ENCODE measurements around the gene GLI3.

Gene GLI3

DNA sequence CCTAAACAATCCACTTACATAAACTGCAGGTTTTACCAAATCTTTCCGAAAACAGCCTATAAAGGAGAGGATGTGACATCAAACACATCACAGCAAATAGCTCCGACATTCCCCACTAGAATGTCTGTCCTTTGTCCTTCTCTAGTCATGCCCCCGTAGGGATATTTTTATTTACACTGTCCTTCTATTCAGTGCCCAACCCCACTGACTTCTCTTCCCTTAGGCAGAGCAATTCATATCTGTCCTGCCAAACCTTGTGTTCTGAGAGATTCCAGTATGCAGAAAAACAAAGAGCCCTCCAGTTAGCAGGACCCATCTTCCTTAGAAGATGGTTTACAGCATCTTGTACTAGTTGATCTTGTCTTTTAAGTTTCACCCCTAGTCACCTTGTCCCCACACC lies 5.4 kb upstream of the GLI3 start:
- peaks cover 58% of the 10 kb centered on the region for H3K27me3 Mint-ChIP-seq
- no peak overlapping the region for H3K27ac Mint-ChIP-seq
- peaks cover 0 to 5% of the 10 kb centered on the region in 2 donors for H3K9me3 Mint-ChIP-seq
- H3K4me1 Mint-ChIP-seq = peaks cover 7% of the 10 kb centered on the region
- no peak for ATAC-seq
- no peak for DNase-seq
- H3K4me3 Mint-ChIP-seq = no peak overlapping the region

DNA sequence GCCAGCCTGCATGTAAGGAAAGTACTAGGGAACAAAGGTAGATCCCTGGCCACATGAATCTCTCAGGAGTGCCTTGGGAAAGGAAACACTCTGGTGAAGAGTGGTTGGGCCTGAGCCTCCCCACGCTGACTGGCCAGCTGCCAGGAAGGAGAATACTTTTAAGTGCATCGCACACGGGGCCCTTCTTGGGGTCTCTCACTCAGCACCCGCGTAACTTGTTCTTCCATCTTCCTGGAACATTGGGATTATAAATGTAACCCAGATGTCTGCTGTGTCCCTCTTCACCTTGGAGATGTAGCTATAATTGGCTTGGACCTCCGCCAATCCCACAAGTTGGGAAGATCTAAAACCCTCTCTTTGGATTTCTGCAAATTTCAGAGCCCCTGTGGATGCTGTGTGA lies 4.4 kb upstream of the GLI3 start:
- no peak overlapping the region for H3K4me3 Mint-ChIP-seq
- ATAC-seq (no peak), DNase-seq (no peak)
- peaks cover 9% of the 10 kb centered on the region for H3K4me1 Mint-ChIP-seq
- no peak overlapping the region for H3K27ac Mint-ChIP-seq
- peaks cover 0 to 5% of the 10 kb centered on the region in 2 donors for H3K9me3 Mint-ChIP-seq
- peaks cover 63% of the 10 kb centered on the region for H3K27me3 Mint-ChIP-seq

DNA sequence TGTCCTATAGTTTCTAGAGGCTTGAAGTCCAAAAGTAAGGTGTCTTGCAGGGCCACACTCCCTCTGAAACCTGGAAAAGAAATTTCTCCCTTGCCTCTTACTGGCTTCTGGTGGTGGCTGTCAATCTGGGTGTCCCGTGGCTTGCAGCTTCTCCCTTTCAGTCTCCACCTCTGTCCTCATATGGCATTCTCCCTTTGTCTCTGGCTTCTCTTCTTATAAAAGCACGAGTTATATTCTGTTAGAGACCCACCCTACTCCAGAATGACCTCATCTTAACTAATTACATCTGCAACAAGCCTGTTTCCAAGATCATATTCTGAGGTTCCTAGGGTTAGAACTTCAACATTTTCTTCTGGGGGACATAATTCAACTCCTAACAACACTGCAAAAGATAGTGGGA lies 3.4 kb upstream of the GLI3 start:
- H3K4me3 Mint-ChIP-seq = no peak overlapping the region
- no peak overlapping the region for H3K27ac Mint-ChIP-seq
- H3K9me3 Mint-ChIP-seq = peaks cover 0 to 5% of the 10 kb centered on the region in 2 donors
- DNase-seq (no peak), ATAC-seq (no peak)
- H3K27me3 Mint-ChIP-seq = peaks cover 73% of the 10 kb centered on the region
- H3K4me1 Mint-ChIP-seq = peaks cover 18% of the 10 kb centered on the region

DNA sequence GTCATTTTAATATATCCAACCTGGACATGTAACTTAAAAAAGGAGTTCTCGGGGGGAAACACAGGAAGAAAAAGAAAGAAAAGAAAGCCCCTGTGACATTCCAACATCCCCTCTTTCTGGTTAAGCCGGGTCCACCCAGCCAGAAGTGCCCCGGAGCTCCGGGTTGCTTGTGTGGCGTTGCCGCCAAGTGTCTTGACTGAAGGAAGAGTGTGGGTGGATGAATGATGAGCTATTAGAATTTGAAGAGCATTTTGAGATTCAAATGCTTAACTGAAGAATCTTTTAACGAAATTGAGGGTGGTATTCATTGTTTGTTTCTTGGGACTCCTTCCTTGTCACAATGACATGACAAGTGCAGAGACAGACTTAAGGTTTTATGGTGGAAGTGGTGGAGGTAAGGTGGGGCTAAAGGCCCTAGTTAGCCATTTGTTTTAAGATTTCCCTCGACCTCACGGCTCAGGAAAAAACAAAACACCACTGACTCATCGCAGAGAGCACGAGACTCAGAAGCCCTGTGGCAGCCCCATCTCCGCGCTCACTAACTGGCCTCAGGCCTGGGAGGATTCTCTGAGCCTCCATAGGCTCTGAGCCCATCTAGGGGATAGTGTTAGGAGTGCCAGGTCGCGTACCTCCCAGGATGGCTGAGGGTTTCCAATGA lies 1.8 kb upstream of the GLI3 start:
- ATAC-seq (no peak), DNase-seq (no peak)
- peaks cover 84% of the 10 kb centered on the region for H3K27me3 Mint-ChIP-seq
- H3K4me1 Mint-ChIP-seq = peaks cover 18% of the 10 kb centered on the region
- H3K4me3 Mint-ChIP-seq = peak overlapping the region; percentile 83 to 84
- peaks cover 0 to 5% of the 10 kb centered on the region in 2 donors for H3K9me3 Mint-ChIP-seq
- H3K27ac Mint-ChIP-seq = no peak overlapping the region

DNA sequence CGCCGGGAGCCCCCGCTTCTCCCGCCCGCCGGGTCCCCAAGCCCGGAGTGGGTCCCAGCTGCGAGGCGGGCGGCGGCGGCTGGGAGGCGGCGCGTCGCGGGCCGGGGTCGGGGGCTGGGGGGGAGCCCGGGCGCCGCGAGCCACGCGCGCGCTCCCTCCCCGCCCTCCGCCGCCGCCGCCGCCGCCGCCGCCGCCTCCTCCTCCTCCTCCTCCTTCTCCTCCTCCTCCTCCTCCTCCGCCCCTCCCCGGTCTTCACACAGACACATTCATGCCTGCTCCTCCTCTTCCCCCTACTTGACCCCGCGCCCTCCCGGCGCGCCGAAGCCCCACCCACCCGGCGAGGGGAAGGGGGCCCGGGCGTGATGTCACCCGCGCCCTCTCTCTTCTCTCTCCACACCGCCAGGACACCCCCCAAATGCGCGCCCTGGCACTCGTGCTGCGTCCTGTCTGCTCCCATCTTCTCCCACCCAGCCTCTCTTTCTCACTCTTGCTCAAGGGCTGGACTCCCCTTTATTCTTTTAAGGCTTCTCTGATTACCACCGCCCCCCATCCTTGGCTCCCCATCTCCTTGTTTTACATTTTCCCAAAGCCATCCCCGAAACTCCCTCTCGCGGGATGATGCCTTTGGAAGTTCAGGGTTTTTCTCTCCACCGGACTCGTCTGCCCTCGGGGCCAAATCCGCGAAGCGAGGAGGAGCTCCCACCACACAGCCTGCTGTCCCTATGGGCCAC lies 967 bp upstream of the GLI3 start:
- H3K4me1 Mint-ChIP-seq = peaks cover 18% of the 10 kb centered on the region
- no peak for DNase-seq
- H3K27ac Mint-ChIP-seq = peak overlapping the region in 1 of 2 donors; percentile 76
- peaks cover 90% of the 10 kb centered on the region for H3K27me3 Mint-ChIP-seq
- H3K4me3 Mint-ChIP-seq = peak overlapping the region; percentile 83 to 84
- ATAC-seq = peak; percentile 15
- peaks cover 0 to 5% of the 10 kb centered on the region in 2 donors for H3K9me3 Mint-ChIP-seq

DNA sequence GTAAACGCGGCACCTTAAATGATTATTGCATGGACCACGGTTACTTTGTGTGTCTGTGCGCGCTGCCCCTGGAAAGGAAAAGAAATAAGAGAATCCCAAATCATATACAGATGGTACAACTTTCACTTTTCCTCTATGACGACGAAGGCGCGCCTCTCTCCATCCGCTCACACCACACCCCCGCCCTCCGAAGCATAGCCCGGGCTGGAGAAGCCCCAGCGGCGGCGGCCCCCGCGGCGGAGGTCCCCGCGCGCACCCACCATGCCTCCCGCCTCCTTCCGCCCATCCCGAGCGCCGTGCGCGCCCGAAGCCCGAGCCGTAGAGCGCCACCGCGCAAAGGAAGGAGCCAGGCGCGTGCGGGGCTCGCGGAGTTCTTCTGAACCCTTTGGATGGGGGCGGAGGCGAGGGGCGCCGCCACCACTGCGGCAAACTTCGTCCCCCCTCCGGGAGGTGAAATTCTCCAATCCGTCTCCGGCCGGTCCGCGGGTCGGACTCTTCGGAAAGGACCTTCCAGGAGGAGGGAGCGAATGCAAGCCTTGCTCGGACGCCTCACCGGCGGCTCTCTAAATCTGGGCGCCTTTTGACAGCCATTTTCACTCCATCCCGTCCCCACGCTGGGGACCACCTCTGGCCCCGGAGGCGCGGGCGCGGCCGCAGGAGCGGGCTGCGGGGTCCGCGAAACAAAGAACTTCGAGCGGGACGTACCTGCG lies 588 bp downstream of the GLI3 start:
- peak; percentile 52 for ATAC-seq
- peak overlapping the region; percentile 72 to 75 for H3K4me3 Mint-ChIP-seq
- H3K27ac Mint-ChIP-seq = no peak overlapping the region
- DNase-seq = no peak
- peaks cover 18% of the 10 kb centered on the region for H3K4me1 Mint-ChIP-seq
- no peaks in the 10 kb centered on the region for H3K9me3 Mint-ChIP-seq
- H3K27me3 Mint-ChIP-seq = peaks cover 90% of the 10 kb centered on the region

DNA sequence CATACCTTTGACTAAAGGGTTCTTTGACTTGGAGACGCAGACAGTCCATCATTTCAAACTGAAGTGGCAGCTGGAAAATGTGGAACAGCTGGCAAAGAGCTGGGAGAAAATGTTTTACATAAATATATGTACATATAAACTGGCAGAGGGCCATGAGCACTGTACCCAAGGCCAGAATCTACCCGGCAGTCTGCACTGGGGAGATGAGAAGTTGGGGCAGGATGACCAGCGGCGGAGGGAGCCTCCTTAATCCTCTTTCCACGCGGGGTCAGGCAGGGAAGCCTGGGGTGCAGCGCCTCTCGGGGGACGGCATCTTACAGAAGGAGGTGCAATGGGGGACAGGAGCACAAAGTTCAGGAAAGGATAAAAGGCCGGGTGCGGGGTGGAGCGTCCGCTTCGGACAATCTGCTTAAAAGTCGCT lies 1.3 kb downstream of the GLI3 start:
- no peak overlapping the region for H3K27ac Mint-ChIP-seq
- DNase-seq (no peak), ATAC-seq (no peak)
- H3K9me3 Mint-ChIP-seq = no peaks in the 10 kb centered on the region
- H3K4me1 Mint-ChIP-seq = peaks cover 18% of the 10 kb centered on the region
- H3K4me3 Mint-ChIP-seq = peak overlapping the region; percentile 72 to 75
- H3K27me3 Mint-ChIP-seq = peaks cover 88% of the 10 kb centered on the region

DNA sequence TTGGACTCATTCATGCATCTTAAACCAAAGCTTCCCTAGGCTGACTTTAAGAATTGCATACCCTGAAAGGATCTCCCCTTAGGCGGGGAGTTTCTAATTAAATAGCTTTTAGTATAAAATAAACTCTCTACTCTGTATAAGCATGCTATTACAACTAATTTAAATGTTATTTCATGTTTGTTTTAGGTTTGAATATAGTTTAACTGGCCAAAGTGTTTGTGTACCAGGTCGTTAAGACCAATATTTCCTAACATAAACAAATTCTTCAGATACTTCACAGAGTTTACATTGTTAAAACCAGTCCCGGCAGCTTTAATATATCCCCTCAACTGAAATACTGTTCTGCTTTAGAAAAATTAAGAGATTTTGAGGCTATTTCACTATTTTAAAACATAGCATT lies 2.3 kb downstream of the GLI3 start:
- DNase-seq (no peak), ATAC-seq (no peak)
- Mint-ChIP-seq H3K4me1 (peaks cover 18% of the 10 kb centered on the region), H3K9me3 (no peaks in the 10 kb centered on the region), H3K27me3 (peaks cover 78% of the 10 kb centered on the region), H3K4me3 (no peak overlapping the region), H3K27ac (no peak overlapping the region)

DNA sequence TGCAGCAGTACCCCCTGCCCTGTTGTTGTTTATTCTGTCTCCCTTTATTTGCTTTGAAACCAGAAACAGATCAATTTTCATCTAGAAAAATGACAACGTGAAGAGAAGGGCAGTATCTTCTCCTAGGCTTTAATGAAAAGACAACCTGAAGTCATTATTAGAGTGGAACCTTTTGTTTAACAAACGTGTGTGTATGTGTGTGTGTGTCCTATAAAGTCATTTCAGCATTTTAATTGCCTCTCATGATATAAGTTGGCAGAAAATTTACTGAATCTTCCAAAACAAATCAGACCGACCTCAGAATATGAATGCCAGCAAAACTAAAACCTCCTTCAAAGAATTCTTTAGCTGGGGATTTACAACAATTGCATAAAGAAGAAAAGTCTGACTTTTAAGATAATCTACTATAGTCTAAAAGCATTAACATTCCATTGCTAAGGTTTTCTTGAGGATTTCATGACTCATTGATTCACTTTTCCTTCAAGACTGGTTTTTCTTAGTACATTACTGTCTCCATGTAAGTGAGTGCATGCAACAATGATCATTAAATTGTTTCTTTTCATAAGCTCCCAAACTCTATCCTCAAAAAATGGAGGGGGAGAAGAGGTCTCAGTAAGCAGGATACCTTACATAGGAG lies 3.2 kb downstream of the GLI3 start:
- H3K27me3 Mint-ChIP-seq = peaks cover 76% of the 10 kb centered on the region
- ATAC-seq = no peak
- no peak overlapping the region for H3K27ac Mint-ChIP-seq
- no peak for DNase-seq
- no peak overlapping the region for H3K4me3 Mint-ChIP-seq
- peaks cover 18% of the 10 kb centered on the region for H3K4me1 Mint-ChIP-seq
- H3K9me3 Mint-ChIP-seq = no peaks in the 10 kb centered on the region

DNA sequence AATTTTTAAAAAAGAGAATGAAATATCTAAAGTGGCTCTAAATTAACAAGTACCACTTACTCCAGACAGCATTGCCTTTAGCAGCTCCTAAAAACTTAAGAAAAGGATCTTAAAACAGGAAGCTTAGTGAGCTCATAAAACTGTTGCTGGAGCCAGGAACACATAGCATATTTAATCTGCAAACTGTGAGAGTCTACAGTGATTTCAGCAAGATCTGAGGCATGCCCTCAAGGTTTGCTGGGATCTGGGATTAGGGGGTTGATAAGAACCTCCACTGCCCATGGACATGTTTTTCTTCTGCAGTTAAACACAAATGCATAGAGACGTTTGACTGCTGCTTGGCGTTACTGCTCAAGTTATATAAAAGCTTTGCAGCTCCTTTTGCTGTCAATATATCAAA lies 3.8 kb downstream of the GLI3 start:
- no peaks in the 10 kb centered on the region for H3K9me3 Mint-ChIP-seq
- DNase-seq (no peak), ATAC-seq (no peak)
- H3K27ac Mint-ChIP-seq = no peak overlapping the region
- H3K27me3 Mint-ChIP-seq = peaks cover 76% of the 10 kb centered on the region
- H3K4me1 Mint-ChIP-seq = peaks cover 16% of the 10 kb centered on the region
- H3K4me3 Mint-ChIP-seq = no peak overlapping the region

DNA sequence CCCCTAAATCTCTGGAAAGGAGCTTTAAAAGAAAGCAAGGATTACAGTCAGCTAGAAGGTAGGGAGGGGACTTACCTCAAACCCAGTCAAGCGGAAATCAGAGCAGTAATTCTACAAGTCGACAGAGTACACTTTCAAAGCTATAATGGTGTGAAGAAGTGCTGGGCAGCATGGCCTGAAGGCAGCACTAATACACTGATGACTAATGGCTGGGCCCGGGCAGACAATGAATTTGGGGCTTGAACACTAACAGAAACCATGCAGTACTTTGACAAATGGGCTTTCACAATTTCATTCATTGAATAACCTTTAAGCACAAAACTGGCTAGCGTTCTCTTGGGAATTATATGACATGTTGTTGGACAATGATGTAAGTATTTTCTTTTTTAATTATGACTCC lies 4.7 kb downstream of the GLI3 start:
- peaks cover 76% of the 10 kb centered on the region for H3K27me3 Mint-ChIP-seq
- peaks cover 22% of the 10 kb centered on the region for H3K4me1 Mint-ChIP-seq
- no peak overlapping the region for H3K4me3 Mint-ChIP-seq
- DNase-seq (no peak), ATAC-seq (no peak)
- no peaks in the 10 kb centered on the region for H3K9me3 Mint-ChIP-seq
- no peak overlapping the region for H3K27ac Mint-ChIP-seq

DNA sequence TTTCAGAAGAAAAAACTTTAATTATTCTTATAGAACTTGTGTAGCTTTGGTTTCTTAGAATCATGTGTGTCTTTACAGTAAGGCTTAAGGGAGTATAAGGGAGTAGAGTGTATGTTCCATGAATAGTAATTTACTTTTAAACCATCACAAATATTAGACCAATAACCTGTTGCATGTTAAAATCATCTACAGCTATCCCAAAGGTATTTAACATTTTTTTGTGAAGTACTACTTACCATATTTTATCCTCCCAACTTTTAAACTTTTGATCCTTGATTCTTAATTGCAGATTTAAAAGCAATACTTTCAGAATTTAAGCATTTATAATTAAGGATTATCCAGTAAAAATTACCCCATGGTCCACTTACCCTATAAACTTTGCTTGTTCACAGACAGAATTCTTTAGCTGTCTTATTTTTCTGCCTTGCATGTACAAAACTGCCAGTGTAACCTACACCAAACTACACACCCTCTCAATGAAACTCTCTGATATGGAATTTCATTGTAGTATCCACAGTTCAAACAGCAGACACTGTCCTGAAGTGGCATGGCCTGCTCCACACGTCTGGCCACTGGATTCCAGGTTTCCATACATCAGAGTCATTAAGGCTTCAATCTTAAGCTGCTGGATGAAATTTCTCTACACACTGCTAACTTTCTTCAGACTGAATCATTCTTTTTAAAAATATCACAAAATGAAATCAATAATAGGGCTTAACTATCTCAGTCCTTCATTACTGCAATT lies 5.8 kb downstream of the GLI3 start:
- Mint-ChIP-seq H3K27ac (no peak overlapping the region), H3K27me3 (peaks cover 80% of the 10 kb centered on the region), H3K4me3 (no peak overlapping the region), H3K4me1 (peaks cover 21% of the 10 kb centered on the region), H3K9me3 (no peaks in the 10 kb centered on the region)
- ATAC-seq (no peak), DNase-seq (no peak)

DNA sequence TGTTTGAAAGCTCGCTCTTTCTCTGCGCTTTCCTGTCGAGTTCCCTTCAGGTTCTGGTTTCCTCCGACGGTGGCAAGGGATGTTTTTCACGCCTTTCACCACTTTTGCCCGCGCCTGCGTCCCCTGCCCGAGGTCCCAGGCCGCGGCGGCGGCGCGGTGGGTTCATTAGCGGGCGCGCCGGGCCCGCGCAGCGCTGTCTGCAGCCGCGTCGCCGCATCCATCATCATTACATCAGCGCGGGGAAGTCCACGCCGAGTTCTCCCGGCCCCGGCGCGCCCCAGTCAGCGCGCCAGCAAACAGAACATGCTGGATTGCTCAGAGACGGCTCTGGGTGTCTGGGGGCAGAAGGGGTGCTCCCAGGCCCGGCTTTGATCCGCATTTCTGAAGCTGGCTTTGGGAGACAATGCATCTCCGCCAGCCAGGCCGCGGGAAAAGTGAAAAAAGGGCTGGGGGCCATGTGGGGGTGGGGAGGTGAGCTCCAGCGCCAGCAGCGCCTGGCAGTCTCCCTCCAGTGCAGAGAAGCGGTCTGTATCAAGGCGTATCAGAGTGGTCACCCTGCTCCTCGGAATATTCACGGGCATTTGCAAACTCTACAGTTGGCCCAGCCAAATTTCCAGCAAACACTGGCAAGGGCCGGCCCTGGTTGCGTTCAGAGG lies 8.9 kb downstream of the GLI3 start:
- Mint-ChIP-seq H3K4me3 (peak overlapping the region; percentile 85 to 88), H3K27me3 (peaks cover 82% of the 10 kb centered on the region), H3K4me1 (peaks cover 14% of the 10 kb centered on the region), H3K9me3 (no peaks in the 10 kb centered on the region), H3K27ac (peak overlapping the region; percentile 25 to 54)
- ATAC-seq (peak; percentile 89), DNase-seq (peak; percentile 16 to 52)

DNA sequence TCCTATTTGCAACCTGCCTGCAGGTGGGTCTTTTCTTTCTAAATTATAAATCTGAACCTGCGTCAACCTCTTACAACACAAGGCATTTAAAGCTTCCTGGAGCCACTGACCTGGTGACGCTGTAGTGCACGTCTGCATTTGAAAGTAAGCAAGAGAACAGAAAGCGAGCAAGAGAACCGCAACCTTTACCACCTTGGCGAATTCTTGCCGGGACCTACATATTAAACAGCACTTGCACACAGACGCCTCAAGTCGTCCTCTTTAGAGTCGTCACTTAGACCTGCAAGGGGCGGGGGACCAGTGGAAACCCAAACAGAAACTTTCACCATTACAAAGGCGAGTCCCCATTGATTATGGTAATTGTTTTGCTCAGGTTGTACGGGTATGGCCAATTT lies 9.5 kb downstream of the GLI3 start:
- Mint-ChIP-seq H3K9me3 (no peaks in the 10 kb centered on the region), H3K4me1 (peaks cover 14% of the 10 kb centered on the region), H3K27ac (no peak overlapping the region), H3K27me3 (peaks cover 78% of the 10 kb centered on the region), H3K4me3 (peak overlapping the region; percentile 85 to 88)
- DNase-seq (peak; percentile 40 to 71), ATAC-seq (peak; percentile 93)

DNA sequence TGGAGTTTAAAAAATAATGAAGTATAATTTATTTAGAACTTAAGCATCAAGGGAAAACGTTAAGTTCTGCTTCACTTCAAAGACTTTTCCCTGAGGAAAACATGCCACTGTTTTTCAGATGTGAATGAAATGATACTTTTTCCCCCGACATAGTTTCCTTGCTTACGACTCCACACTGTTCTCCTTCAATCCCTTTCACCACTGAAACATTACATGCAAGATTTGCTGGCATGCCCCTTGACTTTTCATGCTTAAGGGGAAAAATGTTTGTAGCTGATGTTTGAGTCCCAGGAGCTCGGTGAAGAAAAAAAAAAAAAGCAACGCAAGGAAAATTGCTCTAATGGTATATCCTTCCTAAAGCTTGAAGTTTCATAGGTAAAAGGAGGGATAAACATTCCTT lies 10.0 kb downstream of the GLI3 start:
- Mint-ChIP-seq H3K9me3 (no peaks in the 10 kb centered on the region), H3K27ac (no peak overlapping the region), H3K4me1 (peaks cover 14% of the 10 kb centered on the region), H3K27me3 (peaks cover 73% of the 10 kb centered on the region), H3K4me3 (peak overlapping the region; percentile 85 to 88)
- ATAC-seq (no peak), DNase-seq (no peak)
